GM20000 (cell line): ENCODE measurements around the gene ZNF444.

Experiments
- DNase-seq: peaks from one replicate; pipeline ENCODE4 v3.0.0; 2012; ENCODE audit warnings: low spot score
- CTCF ChIP-seq: IDR thresholded peaks from 2 replicates; pipeline ENCODE4 v1.5.1; 2012; ENCODE audit warnings: mild to moderate bottlenecking, control low read depth; ENCODE audit errors: extremely low read depth, missing control alignments

ZNF444 gene

GRCh38 chr19:56152644-56153043 lies 11.6 kb downstream of the ZNF444 start:
- TF ChIP-seq CTCF, result no peak
- DNase-seq, result no peak

GRCh38 chr19:56153507-56153906 lies 12.4 kb downstream of the ZNF444 start:
- no peak for TF ChIP-seq CTCF
- DNase-seq, result no peak

- no peak for TF ChIP-seq CTCF
- no peak for DNase-seq
Observed at GRCh38 chr19:56155124-56155687, 14.1 kb downstream of the ZNF444 start.

GRCh38 chr19:56156768-56157167 lies 15.7 kb downstream of the ZNF444 start:
- no peak for TF ChIP-seq CTCF
- no peak for DNase-seq

- DNase-seq, result no peak
- TF ChIP-seq CTCF, result no peak
Observed at GRCh38 chr19:56158170-56158757, 17.2 kb downstream of the ZNF444 start.

GRCh38 chr19:56159009-56159559 lies 18.0 kb downstream of the ZNF444 start:
- no peak for TF ChIP-seq CTCF
- DNase-seq, result no peak

- no peak for DNase-seq
Observed at GRCh38 chr19:56159622-56160271, 18.7 kb downstream of the ZNF444 start.

More at GRCh38 chr19:56159622-56160271, 18.7 kb downstream of the ZNF444 start:
- no peak for TF ChIP-seq CTCF
